LoVo (cell line): ENCODE measurements around the gene REST.
"Not testable (repeated sequence)": the region's sequence is repeated elsewhere in the genome, so short reads cannot be mapped to it uniquely, and the experiment has no call there.

ENCODE experiments used
- DNase-seq: peaks from one replicate; pipeline ENCODE4 v3.0.0-alpha.2; 2016; ENCODE audit warnings: low spot score

Gene REST, protein sequence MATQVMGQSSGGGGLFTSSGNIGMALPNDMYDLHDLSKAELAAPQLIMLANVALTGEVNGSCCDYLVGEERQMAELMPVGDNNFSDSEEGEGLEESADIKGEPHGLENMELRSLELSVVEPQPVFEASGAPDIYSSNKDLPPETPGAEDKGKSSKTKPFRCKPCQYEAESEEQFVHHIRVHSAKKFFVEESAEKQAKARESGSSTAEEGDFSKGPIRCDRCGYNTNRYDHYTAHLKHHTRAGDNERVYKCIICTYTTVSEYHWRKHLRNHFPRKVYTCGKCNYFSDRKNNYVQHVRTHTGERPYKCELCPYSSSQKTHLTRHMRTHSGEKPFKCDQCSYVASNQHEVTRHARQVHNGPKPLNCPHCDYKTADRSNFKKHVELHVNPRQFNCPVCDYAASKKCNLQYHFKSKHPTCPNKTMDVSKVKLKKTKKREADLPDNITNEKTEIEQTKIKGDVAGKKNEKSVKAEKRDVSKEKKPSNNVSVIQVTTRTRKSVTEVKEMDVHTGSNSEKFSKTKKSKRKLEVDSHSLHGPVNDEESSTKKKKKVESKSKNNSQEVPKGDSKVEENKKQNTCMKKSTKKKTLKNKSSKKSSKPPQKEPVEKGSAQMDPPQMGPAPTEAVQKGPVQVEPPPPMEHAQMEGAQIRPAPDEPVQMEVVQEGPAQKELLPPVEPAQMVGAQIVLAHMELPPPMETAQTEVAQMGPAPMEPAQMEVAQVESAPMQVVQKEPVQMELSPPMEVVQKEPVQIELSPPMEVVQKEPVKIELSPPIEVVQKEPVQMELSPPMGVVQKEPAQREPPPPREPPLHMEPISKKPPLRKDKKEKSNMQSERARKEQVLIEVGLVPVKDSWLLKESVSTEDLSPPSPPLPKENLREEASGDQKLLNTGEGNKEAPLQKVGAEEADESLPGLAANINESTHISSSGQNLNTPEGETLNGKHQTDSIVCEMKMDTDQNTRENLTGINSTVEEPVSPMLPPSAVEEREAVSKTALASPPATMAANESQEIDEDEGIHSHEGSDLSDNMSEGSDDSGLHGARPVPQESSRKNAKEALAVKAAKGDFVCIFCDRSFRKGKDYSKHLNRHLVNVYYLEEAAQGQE

GRCh38 chr4:56907489-56908205 lies at the start of gene REST:
TSS of gene REST (plus strand) at chr4:56907900. CDS start at chr4:56910639, 2,739 bp downstream.
- DNase-seq = peak; percentile 83

DNA sequence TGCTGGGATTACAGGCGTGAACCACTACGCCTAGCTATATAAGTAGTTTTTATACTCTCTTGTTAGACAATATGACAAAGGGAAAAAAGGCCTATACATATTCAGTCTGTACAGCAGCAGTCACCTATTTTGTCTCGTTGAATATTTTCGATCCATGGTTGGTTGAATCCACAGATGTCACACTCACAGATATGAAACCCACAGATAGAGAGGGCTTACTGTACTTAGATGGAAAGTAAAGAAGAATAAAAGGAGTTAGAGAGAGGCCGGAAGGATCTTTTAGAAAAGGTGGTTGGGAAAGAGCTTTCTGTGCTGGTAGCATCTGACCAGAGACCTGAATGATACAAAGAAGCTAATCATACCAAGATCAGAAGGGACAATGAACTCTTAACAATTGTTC lies 47.9 kb upstream of the REST start:
- DNase-seq = no peak

DNA sequence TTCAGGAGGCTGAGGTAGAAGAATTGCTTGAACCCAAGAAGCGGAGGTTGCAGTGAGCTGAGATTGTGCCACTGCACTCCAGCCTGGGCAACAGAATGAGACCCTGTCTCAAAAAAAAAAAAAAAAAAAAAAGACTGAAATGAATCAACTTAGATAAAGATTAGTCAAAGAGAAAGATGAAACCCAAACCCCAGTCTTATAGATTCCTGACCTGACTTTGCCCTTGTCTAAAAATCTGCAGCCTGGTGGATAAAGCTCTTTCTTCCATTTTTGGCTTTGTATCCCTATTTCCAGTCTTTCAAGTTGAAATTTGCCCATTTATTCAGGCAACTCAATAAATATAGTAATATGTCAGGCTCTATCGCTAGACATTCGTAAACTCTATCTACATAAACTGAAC lies 46.9 kb upstream of the REST start:
- DNase-seq = no peak

DNA sequence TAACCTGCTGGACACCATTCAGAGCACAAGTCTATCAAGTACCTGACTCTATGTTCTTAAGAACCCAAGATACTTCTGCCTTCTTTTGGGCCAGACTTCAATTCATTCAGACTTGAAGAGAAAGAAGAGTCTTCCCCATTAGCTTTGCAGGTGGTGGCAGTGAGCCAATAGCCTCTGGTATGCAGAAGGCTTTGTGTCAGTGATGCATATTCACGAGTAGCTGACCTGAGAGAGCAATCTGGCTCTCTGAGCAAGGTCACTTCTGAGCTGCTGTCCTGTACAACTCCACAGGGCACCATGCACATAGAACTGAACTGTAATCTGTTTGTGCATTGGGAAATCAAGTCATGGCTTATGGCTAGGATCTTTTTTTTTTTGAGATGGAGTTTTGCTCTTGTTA lies 46.3 kb upstream of the REST start:
- DNase-seq = peak; percentile 8

DNA sequence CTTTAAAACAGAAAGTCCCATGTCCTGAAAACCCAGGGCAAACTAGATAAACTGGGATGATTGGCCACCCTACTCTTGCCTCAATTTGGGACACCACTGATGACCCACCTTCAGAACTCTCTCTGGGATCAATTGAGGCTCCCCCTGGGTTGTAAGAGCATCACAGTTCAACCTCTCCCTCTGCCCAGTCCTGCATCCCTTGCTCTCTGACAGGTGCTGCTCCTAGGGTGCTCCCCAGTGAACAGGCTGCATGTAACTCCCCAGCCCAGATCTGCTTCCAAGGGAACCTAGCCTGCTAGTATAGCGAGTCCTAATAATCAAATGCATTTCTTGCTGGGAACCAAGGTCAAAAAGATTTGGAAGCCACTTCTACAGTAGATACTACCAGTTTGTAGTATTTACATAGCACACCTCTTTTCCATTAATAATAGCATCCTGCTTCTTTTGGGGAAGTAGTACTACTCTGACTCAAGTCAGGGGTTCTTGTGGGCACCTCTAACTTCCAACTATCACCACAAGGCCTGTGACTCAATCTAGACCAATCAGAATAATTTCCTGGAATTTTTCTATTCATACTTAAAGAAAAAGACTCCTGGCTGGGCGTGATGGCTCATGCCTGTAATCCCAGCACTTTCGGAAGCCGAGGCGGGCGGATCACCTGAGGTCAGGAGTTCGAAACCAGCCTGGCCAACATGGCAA lies 44.1 kb upstream of the REST start:
- no peak for DNase-seq

GRCh38 chr4:56870946-56871345 lies 36.8 kb upstream of the REST start:
- DNase-seq = no peak

DNA sequence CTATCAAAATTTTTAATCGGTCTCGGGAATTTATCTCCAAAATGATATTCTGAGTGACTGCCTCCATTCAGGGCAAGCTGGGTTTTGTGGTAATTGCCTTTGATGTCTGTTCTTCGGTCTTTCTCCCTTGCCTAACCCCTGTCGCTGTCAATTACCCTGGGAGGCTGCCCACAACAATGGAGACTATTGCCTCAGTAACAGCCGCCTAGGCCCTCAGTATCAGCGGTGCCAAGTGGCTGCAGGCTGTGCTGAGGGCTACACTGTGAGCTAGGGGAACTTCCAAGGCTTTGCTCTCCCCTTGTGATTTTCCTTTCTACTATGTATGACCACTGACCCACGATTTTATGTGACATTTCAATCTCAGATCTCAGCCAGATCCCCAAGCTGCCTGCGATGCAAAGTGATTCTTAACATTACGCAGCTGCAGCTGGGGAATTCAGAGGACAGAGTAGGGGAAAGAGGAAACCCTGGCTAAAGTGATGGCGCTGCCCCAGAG lies 36.3 kb upstream of the REST start:
- DNase-seq = no peak

DNA sequence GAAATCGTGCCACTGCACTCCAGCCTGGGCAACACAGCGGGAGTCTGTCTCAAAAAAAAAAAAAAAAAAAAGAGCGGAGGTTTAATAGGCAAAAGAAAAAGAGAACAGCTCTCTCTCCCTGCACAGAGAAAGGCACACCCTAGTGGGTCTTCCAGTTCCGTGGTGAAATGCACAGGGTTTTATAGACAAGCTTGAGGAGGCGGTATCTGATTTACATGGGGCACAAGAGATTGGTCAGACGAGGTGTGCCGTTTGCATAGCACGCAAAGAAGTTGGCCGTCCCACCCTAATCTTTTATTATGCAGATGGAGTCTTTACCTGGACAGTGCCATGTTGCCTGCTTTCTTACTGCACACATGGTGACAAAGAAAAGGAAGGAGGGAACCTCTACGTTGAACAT lies 33.5 kb upstream of the REST start:
- DNase-seq = peak; percentile 39

- no peak for DNase-seq
Measured at GRCh38 chr4:56874923-56875322, 32.8 kb upstream of the REST start.

- DNase-seq = no peak
Measured at GRCh38 chr4:56876264-56876663, 31.4 kb upstream of the REST start.

DNA sequence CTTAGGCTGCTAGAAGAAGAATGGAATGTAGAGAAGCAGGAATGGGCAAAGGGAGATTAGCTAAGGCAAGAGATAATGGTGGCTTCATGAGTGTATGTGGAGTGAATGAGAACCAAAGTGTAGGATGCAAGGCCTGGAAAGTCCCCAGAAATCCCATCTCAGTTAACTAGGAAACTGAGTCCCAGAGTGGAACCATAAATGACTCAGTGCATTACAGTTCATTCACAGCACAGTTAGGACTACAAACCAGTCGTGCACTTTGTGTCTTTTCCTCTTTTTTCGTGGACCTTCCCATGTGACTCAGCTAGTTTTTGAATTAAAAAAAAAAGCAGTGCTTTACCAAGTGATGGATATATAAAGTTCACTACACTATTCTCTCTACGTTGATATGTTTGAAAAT lies 27.7 kb upstream of the REST start:
- DNase-seq = no peak

- DNase-seq = no peak
Measured at GRCh38 chr4:56880572-56880971, 27.1 kb upstream of the REST start.

- not testable (repeated sequence) for DNase-seq
Measured at GRCh38 chr4:56884511-56884910, 23.2 kb upstream of the REST start.

DNA sequence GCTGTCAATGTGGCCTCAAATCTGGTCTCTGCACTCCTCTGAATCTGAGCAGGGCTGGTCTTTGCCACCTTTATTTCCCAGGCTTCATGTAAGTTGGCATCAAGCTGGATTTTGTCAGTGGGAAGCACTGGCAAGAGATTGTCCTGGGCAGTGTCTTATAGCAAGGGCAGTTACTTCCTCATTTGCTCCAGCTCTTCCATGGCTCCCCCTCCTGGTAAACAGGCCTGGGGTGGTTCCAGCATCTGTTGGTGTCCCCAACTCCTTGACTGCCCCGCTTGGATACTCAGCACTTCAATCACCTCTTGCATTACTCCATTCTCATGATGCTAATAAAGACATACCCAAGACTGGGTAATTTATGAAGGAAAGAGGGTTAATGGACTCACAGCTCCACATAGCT lies 15.0 kb upstream of the REST start:
- DNase-seq = no peak

DNA sequence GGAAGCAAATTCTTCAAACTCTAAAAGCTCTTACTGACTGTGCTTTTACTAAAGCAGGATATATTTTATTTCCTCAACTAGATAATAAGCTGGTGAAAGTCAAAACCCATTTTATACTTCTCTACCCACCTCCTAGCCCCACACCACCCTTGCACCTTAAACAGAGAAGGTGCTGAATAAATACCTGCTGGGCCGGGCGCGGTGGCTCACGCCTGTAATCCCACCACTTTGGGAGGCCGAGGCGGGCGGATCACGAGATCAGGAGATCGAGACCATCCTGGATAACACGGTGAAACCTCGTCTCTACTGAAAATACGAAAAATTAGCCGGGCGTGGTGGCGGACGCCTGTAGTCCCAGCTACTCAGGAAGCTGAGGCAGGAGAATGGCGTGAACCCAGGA lies 9.9 kb upstream of the REST start:
- not testable (repeated sequence) for DNase-seq

- not testable (repeated sequence) for DNase-seq
Measured at GRCh38 chr4:56900186-56900585, 7.5 kb upstream of the REST start.

- DNase-seq = no peak
Measured at GRCh38 chr4:56902703-56903102, 5.0 kb upstream of the REST start.

DNA sequence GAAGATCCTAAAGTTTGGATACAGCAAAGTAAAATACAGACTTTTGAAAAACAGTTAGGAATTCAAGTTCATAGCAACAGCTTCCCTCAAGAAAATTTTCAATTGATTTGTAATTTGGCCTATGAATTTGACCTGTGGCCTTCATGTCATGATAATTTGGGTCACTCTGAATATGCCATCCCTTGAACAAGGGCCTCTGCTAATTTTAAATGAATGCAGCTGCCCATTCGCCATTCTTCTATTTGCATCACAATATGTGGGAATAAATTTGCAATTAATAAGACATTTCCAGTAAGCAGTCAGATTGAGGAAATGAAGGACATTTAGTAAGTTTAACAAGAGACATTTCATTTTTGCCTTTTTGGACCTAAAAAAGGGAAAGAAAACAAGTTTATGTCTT lies 1.9 kb upstream of the REST start:
- no peak for DNase-seq

GRCh38 chr4:56906489-56907393 lies 959 bp upstream of the REST start:
- DNase-seq = peak; percentile 6
